Measurements from ENCODE around the gene TRAF5.

The TRAF5 gene

GRCh38 chr1:211352985-211353515, 26.4 kb downstream of the TRAF5 start:
- TF ChIP-seq CTCF (conservative IDR thresholded peaks at IDR 0.05; ENCODE audit: low read depth, low read length) = peak; percentile 99
- H3K27me3 ChIP-seq (ENCODE audit: insufficient read depth, low read depth) = no peaks in the 10 kb centered on the region
- H3K9ac ChIP-seq = no peak overlapping the region
- no peak overlapping the region for H2AFZ ChIP-seq (ENCODE audit: low read depth)
- no peaks in the 10 kb centered on the region for H3K79me2 ChIP-seq (ENCODE audit: insufficient read depth, low read depth)
- no peaks in the 10 kb centered on the region for H3K36me3 ChIP-seq (ENCODE audit: insufficient read depth)
- H3K4me3 ChIP-seq (IDR thresholded peaks at IDR 0.05; ENCODE audit: insufficient read depth, low read depth, low read length) = no peak overlapping the region
- peaks cover 11% of the 10 kb centered on the region for H3K4me1 ChIP-seq (ENCODE audit: low read depth, poor library complexity, severe bottlenecking)
- no peak overlapping the region for H3K27ac ChIP-seq
- H4K20me1 ChIP-seq (ENCODE audit: insufficient read depth) = no peaks in the 10 kb centered on the region
- no peak overlapping the region for H3K4me2 ChIP-seq

- Histone ChIP-seq H3K79me2 (ENCODE audit: insufficient read depth, low read depth) (no peaks in the 10 kb centered on the region), H3K4me1 (ENCODE audit: low read depth, poor library complexity, severe bottlenecking) (peaks cover 11% of the 10 kb centered on the region), H4K20me1 (ENCODE audit: insufficient read depth) (no peaks in the 10 kb centered on the region), H3K4me2 (no peak overlapping the region), H3K4me3 (IDR thresholded peaks at IDR 0.05; ENCODE audit: insufficient read depth, low read depth, low read length) (no peak overlapping the region), H3K27me3 (ENCODE audit: insufficient read depth, low read depth) (no peaks in the 10 kb centered on the region), H2AFZ (ENCODE audit: low read depth) (no peak overlapping the region), H3K36me3 (ENCODE audit: insufficient read depth) (no peaks in the 10 kb centered on the region), H3K9ac (no peak overlapping the region), H3K27ac (no peak overlapping the region)
- no peak for TF ChIP-seq CTCF (conservative IDR thresholded peaks at IDR 0.05; ENCODE audit: low read depth, low read length)
Measured at GRCh38 chr1:211353562-211354212, 27.1 kb downstream of the TRAF5 start.

- H4K20me1 ChIP-seq (ENCODE audit: insufficient read depth) = no peaks in the 10 kb centered on the region
- H3K27me3 ChIP-seq (ENCODE audit: insufficient read depth, low read depth) = no peaks in the 10 kb centered on the region
- no peaks in the 10 kb centered on the region for H3K36me3 ChIP-seq (ENCODE audit: insufficient read depth)
- H2AFZ ChIP-seq (ENCODE audit: low read depth) = no peak overlapping the region
- no peaks in the 10 kb centered on the region for H3K79me2 ChIP-seq (ENCODE audit: insufficient read depth, low read depth)
- no peak overlapping the region for H3K4me2 ChIP-seq
- no peak overlapping the region for H3K9ac ChIP-seq
- no peak for TF ChIP-seq CTCF (conservative IDR thresholded peaks at IDR 0.05; ENCODE audit: low read depth, low read length)
- peaks cover 11% of the 10 kb centered on the region for H3K4me1 ChIP-seq (ENCODE audit: low read depth, poor library complexity, severe bottlenecking)
- H3K4me3 ChIP-seq (IDR thresholded peaks at IDR 0.05; ENCODE audit: insufficient read depth, low read depth, low read length) = no peak overlapping the region
- H3K27ac ChIP-seq = no peak overlapping the region
Measured at GRCh38 chr1:211355873-211356272, 29.2 kb downstream of the TRAF5 start.

GRCh38 chr1:211356723-211357407, 30.2 kb downstream of the TRAF5 start:
- Histone ChIP-seq H3K4me1 (ENCODE audit: low read depth, poor library complexity, severe bottlenecking) (peaks cover 11% of the 10 kb centered on the region), H4K20me1 (ENCODE audit: insufficient read depth) (no peaks in the 10 kb centered on the region), H2AFZ (ENCODE audit: low read depth) (no peak overlapping the region), H3K36me3 (ENCODE audit: insufficient read depth) (peaks cover 4% of the 10 kb centered on the region; the same call in 1 of the 2 replicates), H3K9ac (no peak overlapping the region), H3K79me2 (ENCODE audit: insufficient read depth, low read depth) (no peaks in the 10 kb centered on the region), H3K4me2 (no peak overlapping the region), H3K27ac (no peak overlapping the region), H3K27me3 (ENCODE audit: insufficient read depth, low read depth) (no peaks in the 10 kb centered on the region), H3K4me3 (IDR thresholded peaks at IDR 0.05; ENCODE audit: insufficient read depth, low read depth, low read length) (no peak overlapping the region)
- no peak for TF ChIP-seq CTCF (conservative IDR thresholded peaks at IDR 0.05; ENCODE audit: low read depth, low read length)

All from KMS-11 (cell line).